ENCODE results near the gene FXYD1.

- TF ChIP-seq, protein P1, sequence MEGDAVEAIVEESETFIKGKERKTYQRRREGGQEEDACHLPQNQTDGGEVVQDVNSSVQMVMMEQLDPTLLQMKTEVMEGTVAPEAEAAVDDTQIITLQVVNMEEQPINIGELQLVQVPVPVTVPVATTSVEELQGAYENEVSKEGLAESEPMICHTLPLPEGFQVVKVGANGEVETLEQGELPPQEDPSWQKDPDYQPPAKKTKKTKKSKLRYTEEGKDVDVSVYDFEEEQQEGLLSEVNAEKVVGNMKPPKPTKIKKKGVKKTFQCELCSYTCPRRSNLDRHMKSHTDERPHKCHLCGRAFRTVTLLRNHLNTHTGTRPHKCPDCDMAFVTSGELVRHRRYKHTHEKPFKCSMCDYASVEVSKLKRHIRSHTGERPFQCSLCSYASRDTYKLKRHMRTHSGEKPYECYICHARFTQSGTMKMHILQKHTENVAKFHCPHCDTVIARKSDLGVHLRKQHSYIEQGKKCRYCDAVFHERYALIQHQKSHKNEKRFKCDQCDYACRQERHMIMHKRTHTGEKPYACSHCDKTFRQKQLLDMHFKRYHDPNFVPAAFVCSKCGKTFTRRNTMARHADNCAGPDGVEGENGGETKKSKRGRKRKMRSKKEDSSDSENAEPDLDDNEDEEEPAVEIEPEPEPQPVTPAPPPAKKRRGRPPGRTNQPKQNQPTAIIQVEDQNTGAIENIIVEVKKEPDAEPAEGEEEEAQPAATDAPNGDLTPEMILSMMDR (IDR thresholded peaks at IDR 0.05), result no peak
- TF ChIP-seq POLR2AphosphoS5 (IDR thresholded peaks at IDR 0.05), result no peak
Measured at GRCh38 chr19:35125270-35125717, 13.3 kb upstream of the FXYD1 start.
